Measurements from ENCODE around the gene MAPK6.

MAPK6 gene

DNA sequence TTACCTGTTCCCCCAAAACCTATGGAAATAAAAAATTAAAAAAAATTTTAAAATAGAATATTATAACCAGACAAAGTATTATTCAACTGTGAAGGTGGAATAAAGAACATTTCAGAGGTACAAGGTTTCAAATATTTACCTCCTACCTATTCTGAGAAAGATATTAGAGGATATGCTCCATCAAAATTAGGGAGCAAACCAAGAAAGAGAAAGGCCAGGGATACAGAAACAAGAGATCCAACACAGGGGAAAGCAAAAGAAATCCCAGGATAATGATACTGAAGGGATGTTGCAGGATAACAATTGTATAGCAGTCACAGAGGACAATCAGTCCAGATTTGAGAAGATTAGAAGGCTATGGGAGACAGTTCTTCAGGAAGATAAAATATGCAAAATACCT lies 71.2 kb downstream of the MAPK6 start:
- Histone ChIP-seq H3K9me2 (ENCODE audit: low read depth, low read length) (no peaks in the 10 kb centered on the region), H3K79me2 (ENCODE audit: insufficient read depth, low read length) (no peaks in the 10 kb centered on the region), H3K9me3 (ENCODE audit: low read length) (peaks cover 15% of the 10 kb centered on the region; the same call in 1 of the 2 replicates), H3K4me3 (ENCODE audit: low read depth, low read length, poor library complexity, severe bottlenecking) (no peak overlapping the region), H3K27ac (ENCODE audit: low read depth, low read length, poor library complexity, severe bottlenecking) (no peak overlapping the region), H3K4me2 (ENCODE audit: low read length) (no peak overlapping the region), H3K9ac (ENCODE audit: low read length) (no peak overlapping the region), H3F3A (ENCODE audit: insufficient read depth, low read length) (no peaks in the 10 kb centered on the region), H3K27me3 (ENCODE audit: insufficient read depth, low read length) (peaks cover 3% of the 10 kb centered on the region; the same call in 1 of the 2 replicates), H3K4me1 (ENCODE audit: insufficient read depth, low read length, severe bottlenecking) (no peaks in the 10 kb centered on the region), H4K20me1 (ENCODE audit: insufficient read depth, low read length) (no peaks in the 10 kb centered on the region), H2AFZ (ENCODE audit: low read length) (no peak overlapping the region), H3K36me3 (ENCODE audit: insufficient read depth, low read length) (no peaks in the 10 kb centered on the region)
- TF ChIP-seq EZH2 (IDR thresholded peaks at IDR 0.05; ENCODE audit: borderline replicate concordance, low read length), result no peak
- TF ChIP-seq, protein P1, sequence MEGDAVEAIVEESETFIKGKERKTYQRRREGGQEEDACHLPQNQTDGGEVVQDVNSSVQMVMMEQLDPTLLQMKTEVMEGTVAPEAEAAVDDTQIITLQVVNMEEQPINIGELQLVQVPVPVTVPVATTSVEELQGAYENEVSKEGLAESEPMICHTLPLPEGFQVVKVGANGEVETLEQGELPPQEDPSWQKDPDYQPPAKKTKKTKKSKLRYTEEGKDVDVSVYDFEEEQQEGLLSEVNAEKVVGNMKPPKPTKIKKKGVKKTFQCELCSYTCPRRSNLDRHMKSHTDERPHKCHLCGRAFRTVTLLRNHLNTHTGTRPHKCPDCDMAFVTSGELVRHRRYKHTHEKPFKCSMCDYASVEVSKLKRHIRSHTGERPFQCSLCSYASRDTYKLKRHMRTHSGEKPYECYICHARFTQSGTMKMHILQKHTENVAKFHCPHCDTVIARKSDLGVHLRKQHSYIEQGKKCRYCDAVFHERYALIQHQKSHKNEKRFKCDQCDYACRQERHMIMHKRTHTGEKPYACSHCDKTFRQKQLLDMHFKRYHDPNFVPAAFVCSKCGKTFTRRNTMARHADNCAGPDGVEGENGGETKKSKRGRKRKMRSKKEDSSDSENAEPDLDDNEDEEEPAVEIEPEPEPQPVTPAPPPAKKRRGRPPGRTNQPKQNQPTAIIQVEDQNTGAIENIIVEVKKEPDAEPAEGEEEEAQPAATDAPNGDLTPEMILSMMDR (IDR thresholded peaks at IDR 0.05; ENCODE audit: low read length), result no peak

DNA sequence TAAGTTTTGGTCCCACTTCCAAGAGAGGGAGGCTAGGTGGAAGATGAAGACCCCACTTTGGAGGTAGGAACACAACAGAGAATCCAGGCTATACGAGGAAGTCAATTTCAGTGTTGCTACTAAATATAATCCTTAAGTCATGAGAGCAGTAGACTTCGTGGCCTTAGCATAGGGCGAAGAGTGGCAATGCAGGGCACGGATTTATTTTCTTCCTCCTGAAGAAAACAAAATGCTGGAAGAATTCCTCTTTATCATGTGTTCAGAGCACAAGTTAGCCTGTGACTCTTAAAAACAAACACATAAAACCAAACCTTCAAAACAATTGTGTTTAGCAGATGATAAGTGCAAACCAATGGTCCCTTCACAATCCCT lies 74.1 kb downstream of the MAPK6 start:
- Histone ChIP-seq H3K79me2 (ENCODE audit: insufficient read depth, low read length) (no peaks in the 10 kb centered on the region), H3K9me2 (ENCODE audit: low read depth, low read length) (no peaks in the 10 kb centered on the region), H3K4me2 (ENCODE audit: low read length) (no peak overlapping the region), H3K27ac (ENCODE audit: low read depth, low read length, poor library complexity, severe bottlenecking) (no peak overlapping the region), H3K27me3 (ENCODE audit: insufficient read depth, low read length) (no peaks in the 10 kb centered on the region; the same call in 1 of the 2 replicates), H3K4me3 (ENCODE audit: low read depth, low read length, poor library complexity, severe bottlenecking) (no peak overlapping the region), H3K9me3 (ENCODE audit: low read length) (0 out of 2 replicates have a peak, but pooled peaks cover 8% of the 10 kb centered on the region), H3K36me3 (ENCODE audit: insufficient read depth, low read length) (no peaks in the 10 kb centered on the region), H4K20me1 (ENCODE audit: insufficient read depth, low read length) (no peaks in the 10 kb centered on the region), H3K9ac (ENCODE audit: low read length) (no peak overlapping the region), H2AFZ (ENCODE audit: low read length) (no peak overlapping the region), H3K4me1 (ENCODE audit: insufficient read depth, low read length, severe bottlenecking) (no peaks in the 10 kb centered on the region), H3F3A (ENCODE audit: insufficient read depth, low read length) (no peaks in the 10 kb centered on the region)
- TF ChIP-seq, protein P1 (IDR thresholded peaks at IDR 0.05; ENCODE audit: low read length), result no peak
- TF ChIP-seq EZH2 (IDR thresholded peaks at IDR 0.05; ENCODE audit: borderline replicate concordance, low read length), result no peak

DNA sequence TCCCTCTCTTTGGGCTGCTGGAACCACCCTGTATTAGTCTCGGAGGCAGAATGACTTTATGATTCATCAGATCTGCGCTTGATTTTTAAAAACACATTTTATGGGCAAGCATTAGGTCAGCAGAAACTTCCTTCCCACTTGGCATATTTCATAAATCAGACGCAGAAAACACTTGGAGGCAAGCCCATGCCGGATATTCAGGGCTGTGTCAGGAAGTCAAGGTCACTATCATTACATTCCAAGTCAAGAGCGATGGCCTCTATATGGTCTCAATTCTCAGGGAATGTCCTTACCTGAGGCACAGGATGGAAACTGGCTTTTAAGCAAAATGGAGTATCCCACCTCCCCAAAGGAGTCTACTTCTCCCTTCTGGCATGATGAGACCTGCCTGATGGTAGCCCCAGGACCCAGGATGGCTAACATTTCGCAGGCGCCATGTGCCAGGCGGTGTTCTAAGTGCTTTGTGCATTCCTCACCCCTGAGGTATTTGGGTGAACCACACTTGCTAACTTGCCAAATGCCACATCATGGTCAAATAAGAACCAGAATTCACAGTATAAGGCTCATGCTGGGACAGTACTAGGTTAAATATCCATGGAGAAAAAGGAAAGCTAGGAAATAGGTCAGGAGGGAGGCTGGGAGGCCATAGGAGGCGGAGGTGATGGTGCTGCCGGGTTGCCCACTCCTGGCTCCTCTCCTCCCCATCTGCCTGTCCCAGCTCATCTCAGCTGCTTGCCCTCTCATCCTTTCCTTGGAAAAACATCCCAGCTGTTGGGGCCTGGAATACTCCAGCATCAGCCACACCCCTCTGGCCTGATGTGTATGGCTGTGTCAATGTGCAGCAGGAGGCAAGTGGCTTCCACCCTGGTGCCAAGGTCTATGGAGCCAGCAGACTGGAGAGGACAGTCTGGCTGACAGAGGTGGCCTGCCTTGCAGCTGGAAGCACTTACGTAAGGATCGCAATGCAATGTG lies 74.8 kb downstream of the MAPK6 start:
- no peaks in the 10 kb centered on the region for H3K4me1 ChIP-seq (ENCODE audit: insufficient read depth, low read length, severe bottlenecking)
- H4K20me1 ChIP-seq (ENCODE audit: insufficient read depth, low read length), result no peaks in the 10 kb centered on the region
- no peaks in the 10 kb centered on the region for H3K36me3 ChIP-seq (ENCODE audit: insufficient read depth, low read length)
- no peaks in the 10 kb centered on the region for H3F3A ChIP-seq (ENCODE audit: insufficient read depth, low read length)
- no peak overlapping the region for H3K27ac ChIP-seq (ENCODE audit: low read depth, low read length, poor library complexity, severe bottlenecking)
- H3K79me2 ChIP-seq (ENCODE audit: insufficient read depth, low read length), result no peaks in the 10 kb centered on the region
- no peak overlapping the region for H2AFZ ChIP-seq (ENCODE audit: low read length)
- no peaks in the 10 kb centered on the region for H3K9me2 ChIP-seq (ENCODE audit: low read depth, low read length)
- TF ChIP-seq, protein P1 (IDR thresholded peaks at IDR 0.05; ENCODE audit: low read length), result no peak
- TF ChIP-seq EZH2 (IDR thresholded peaks at IDR 0.05; ENCODE audit: borderline replicate concordance, low read length), result no peak
- no peaks in the 10 kb centered on the region; the same call in 1 of the 2 replicates for H3K27me3 ChIP-seq (ENCODE audit: insufficient read depth, low read length)
- H3K9ac ChIP-seq (ENCODE audit: low read length), result no peak overlapping the region
- no peak overlapping the region for H3K4me2 ChIP-seq (ENCODE audit: low read length)
- 0 out of 2 replicates have a peak, but pooled peaks cover 8% of the 10 kb centered on the region for H3K9me3 ChIP-seq (ENCODE audit: low read length)
- no peak overlapping the region for H3K4me3 ChIP-seq (ENCODE audit: low read depth, low read length, poor library complexity, severe bottlenecking)
